NCI-H1417 treated with DMSO at 0.1 percent for 48 hours (cell line): ENCODE data around the gene MAML3.

ENCODE experiments used
- DNase-seq: peaks from one replicate; lab custom pipeline; 2025; lab: John Stamatoyannopoulos, UW

The MAML3 gene

GRCh38 chr4:139809757-139810140, 344.2 kb downstream of the MAML3 start:
- DNase-seq = no peak

GRCh38 chr4:139808808-139809756, 344.9 kb downstream of the MAML3 start:
- DNase-seq = no peak

DNA sequence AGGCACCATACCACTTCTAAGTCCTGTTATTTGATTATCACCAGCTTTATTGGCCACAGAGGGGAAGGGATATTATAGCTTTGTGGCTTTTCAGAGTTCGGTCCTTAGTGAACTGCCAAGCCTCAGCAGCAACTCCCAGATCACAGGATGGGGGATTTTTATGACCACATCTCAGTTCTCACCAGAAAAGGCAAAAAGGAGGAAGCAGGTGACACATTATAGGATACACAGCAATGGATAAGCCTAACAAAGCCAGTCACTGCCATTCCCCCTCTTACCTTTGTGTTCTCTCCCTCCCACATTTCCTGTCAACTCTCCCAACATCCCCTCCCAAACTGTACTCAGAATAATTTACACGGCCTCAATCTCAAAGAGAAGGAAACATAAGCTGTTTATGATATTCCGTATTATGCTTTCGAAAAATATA, 345.6 kb downstream of the MAML3 start:
- DNase-seq = no peak

DNA sequence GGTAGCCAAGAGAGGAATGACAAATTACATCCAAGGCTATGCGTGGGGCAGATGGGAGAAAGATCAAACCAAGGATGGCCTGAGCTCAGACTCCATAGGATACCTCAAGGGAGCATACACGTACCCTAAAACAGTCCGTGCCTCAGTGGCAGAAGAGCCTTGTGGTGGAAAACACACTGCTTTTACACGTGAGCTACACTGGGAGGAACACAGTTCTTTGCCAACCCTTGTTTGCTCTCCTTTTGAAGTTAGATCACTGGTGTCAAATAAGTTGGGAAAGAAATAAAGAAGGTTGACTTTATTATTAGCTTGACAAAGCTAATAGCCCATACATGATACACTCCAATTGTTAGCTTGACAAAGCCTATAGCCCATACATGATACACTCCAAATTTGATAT, 346.5 kb downstream of the MAML3 start:
- DNase-seq = no peak

DNA sequence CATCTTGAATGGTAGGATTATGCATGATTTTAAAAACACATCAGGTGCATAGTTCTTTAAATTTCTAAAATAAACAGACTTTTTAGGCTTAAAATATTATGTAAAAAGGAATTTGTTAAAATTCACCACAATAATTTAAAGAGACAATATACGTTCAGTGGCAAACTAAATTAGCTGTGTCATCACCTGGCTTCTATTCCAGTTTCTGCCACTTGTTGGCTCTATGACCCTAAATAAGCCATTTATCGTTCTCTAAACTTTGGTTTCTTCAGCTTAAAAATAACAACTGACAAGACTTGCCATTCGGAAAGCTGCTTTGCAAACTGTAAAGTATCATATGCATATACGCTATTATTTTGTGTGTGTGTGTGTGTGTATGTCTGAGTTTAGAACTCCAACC, 347.1 kb downstream of the MAML3 start:
- no peak for DNase-seq

DNA sequence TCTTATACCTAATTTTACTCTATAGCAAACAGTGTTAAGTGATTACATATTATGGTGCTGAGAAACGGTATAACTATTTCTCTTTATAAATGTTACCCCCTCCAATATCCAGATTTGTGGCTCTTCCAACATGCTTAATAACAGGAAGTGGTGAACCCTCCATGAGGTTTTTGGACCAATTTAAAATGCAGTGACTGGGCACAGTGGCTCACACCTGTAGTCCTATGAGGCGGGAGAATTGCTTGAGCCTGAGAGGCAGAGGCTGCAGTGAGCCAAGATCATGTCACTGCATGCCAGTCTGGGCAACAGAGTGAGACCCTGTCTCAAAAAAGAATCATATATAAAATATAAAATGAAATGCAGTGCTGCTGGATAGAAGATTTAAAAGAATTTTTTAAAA, 351.1 kb downstream of the MAML3 start:
- DNase-seq = no peak

DNA sequence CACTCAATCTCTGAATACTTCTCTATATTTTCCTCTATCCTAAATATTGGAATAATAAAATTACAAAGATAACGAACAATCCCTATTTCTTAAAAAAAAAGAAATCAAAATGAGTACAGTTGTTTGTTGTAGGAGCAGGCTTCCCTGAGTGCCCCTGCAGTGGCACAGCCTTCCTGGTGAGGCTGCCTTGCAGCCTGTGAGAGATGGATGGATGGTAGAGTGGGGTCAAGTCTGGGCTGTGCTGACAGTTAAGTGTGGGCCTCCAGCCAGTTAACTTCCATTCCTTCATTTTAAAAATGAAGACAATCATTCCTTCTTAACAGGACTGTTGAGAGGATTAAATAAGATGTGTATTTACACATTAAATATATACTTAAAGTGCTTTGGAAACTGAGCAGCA, 351.5 kb downstream of the MAML3 start:
- no peak for DNase-seq

GRCh38 chr4:139801895-139802294, 352.1 kb downstream of the MAML3 start:
- no peak for DNase-seq

DNA sequence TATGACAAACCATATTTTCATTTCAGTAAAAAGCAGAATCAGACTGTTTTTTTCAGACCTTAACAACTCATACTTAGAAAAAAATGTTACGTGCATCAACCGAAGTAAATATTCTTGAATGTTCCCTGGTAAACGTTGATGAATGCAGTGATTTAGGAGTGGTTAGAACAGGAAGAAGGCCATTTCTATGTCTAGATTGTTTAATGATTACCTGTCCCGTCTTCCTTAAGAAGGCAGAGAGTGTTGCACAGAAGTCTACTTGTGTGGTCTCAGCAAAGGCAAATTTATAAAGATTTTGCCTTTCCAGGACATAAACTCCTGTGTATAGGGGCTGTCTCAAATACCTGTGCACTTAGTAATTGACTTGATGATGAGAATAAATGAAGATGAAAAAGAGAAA, 353.9 kb downstream of the MAML3 start:
- DNase-seq = no peak

GRCh38 chr4:139799615-139800014, 354.4 kb downstream of the MAML3 start:
- DNase-seq = no peak

DNA sequence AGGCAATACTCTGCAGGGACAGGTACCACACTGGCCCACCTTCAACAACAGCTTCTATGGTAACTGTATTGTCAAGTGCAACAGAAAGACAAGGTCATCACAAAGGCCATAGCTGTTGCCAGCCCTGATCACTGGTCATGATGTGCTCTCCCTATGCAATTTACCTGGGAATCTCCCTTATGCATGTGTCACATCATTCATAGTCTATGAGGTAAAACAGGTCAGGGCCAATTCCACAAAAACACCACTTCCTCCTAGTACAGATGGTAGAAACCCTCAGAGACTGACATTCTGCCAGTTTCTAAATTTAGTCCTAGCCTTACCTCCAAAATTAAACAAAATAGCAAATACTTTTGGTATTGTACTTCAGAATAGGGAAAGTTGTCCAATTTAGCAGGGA, 355.5 kb downstream of the MAML3 start:
- DNase-seq = no peak

DNA sequence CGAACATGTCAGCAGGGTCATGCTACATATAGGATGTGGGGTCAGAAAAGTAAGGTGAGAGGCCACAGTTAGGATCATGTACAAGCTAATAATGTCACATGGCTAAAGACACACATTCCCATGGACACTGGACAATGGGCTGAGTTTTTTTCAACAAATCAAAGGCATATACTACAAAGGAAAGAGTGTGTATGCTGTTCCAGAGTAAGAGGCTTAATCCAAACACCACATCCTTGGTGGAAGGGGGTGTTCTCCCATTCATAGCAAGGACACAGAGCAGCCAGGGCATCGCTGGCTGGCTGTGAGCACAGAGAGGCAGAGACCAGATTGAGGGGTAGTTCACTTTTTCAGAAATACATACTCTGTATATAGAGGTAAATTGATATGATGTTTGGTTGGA, 356.7 kb downstream of the MAML3 start:
- no peak for DNase-seq

DNA sequence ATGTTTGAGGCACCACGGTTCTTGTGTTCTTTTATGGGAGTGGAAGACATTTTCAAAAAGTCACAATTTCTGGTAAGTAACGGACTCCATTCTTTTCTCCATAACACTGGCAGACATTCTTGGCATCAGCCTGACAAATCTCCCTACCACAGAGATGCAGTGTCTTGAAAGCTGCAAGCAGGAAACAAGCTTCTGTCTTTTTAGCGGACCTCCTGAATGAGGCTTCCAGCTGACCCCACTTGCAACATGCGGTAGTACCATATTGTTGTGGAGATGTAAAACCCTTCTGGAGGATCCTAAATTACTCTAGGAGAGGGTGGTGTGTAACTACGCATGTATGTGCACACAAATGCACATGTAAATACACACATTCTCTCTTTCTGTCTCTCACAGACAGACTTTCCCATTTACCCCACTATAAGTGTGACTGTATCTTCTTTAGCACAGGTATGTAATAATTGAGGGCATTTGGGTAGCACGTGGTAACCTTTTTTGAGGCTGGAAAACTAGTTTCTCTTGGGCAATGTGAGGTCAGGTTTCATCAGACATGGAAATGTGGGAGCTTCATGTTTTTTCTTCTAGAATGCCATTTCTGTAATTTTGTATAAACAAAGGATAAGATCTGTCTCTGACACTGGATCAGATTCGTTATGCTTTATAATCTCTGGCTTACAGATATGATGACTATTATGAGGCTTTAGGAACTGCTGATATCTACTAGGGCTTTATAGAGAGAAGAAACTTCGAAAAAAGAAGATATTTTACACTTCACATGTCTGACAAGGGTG, 358.3 kb downstream of the MAML3 start:
- DNase-seq = no peak

GRCh38 chr4:139794158-139794954, 359.6 kb downstream of the MAML3 start:
- no peak for DNase-seq

GRCh38 chr4:139791681-139792080, 362.3 kb downstream of the MAML3 start:
- DNase-seq = no peak

DNA sequence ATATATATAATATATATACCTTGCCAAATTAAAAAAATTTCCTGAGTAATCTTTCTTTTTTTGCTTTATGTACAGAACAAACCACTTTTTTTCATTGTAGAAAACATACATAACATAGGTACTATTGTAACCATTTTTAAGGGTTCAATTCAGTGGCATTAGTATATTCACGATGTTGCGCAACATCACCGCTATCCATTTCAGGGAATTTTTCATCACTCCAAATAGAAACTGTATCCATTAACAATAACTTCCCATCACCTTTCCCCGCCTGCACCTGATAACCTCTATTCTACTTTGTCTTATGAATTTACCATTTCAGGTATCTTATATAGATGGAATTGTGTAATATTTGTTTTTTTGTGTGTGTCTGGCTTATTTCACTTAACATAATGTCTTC, 363.7 kb downstream of the MAML3 start:
- DNase-seq = no peak

GRCh38 chr4:139789096-139789654, 364.8 kb downstream of the MAML3 start:
- no peak for DNase-seq

DNA sequence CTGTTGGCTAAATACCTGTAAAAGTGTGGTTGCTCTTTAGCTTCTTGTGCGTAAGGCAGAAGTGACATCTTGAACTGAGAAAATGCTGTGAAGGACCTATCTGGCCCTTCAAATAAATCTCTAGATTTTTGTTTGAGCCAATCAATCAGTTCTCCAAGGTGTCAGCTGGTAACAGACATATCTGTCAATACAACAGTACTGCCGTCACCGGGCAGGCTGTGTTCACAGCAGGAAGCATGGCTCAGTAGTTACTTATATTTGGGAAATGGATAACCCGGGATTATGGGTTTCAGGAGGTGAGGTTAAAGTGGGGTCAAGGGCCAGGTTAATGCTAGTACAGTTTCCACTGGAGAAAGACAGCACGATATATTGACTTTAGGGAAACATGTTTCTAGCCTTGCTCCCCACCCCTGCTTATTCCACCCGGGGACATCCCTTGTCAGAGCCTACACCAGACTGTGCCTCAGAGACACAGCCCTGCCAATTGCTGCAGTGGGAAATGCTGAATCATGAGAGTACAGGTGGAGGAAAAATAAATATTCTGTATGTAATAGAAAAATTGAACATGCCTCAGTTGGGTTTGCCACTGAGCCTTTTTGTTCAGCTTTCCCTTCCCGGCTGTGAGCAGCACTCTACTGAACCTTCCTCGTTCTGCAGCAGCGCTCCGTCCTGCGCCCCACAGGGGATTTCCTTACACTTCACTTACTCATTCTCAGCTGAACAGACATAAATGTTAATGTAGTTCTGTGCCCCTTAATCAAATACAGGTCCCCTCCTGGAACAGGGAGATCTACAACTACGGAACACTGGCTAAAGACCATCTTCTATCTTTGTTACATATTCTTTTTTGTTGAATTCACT, 367.3 kb downstream of the MAML3 start:
- DNase-seq = no peak

DNA sequence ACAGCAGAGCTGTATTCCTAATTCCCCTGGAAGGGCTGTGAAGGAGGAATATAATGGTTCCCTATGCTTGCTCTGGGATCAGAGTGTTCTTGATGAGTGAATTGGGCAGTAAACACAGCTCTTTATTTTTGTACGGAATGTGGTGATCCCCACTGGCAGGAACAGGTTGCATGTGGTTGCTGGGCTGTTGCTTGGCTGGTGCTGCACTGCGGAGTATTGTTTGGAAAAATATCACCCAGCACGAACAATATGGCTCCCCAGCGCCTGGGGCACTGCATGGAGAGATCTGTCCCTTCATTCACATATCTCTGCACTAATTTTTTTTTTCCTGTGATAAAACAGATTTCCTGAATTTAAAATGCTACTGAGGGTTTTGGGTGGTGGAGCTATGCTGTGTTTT, 368.6 kb downstream of the MAML3 start:
- DNase-seq = no peak

GRCh38 chr4:139783741-139784484, 370.1 kb downstream of the MAML3 start:
- DNase-seq = no peak
